Neutrophil (primary cell): Measurements from ENCODE around the gene MRGPRG.
"Not testable (repeated sequence)": the region's sequence is repeated elsewhere in the genome, so short reads cannot be mapped to it uniquely, and the experiment has no call there.

Source experiments
- H3K27ac ChIP-seq: fragments of 200-600 bp; sonication (generic); 2 replicates; pipeline ENCODE4 v1.5.1; 2016; ENCODE audit warnings: mild to moderate bottlenecking, moderate library complexity
- H3K27me3 ChIP-seq: fragments of 200-600 bp; sonication (generic); 2 replicates; pipeline ENCODE4 v1.6.0; 2016; ENCODE audit warnings: mild to moderate bottlenecking
- H3K36me3 ChIP-seq: fragments of 200-600 bp; sonication (generic); 2 replicates; pipeline ENCODE4 v1.5.1; 2017
- H3K4me1 ChIP-seq, 2 experiments: fragments of 200-600 bp in 1 of 2; sonication (generic) in 1 of 2; 1 replicate in 1 of 2; 2 replicates in 1 of 2; pipeline versions ENCODE4 v1.5.1 to v1.6.1; 2013 to 2016; ENCODE audit warnings: low read depth in 1 of 2, low read length in 1 of 2, mild to moderate bottlenecking in 1 of 2, moderate library complexity in 1 of 2; ENCODE audit not compliant: control insufficient read depth in 1 of 2, insufficient read depth in 1 of 2
- H3K4me3 ChIP-seq, 2 experiments: fragments of 200-600 bp in 1 of 2; sonication (generic) in 1 of 2; 1 replicate in 1 of 2; 2 replicates in 1 of 2; pipeline ENCODE4 v1.5.1; 2013 to 2016; ENCODE audit warnings: low read depth in 1 of 2, low read length in 1 of 2, mild to moderate bottlenecking in 1 of 2, moderate library complexity in 1 of 2
- H3K9me3 ChIP-seq: fragments of 200-600 bp; sonication (generic); 2 replicates; pipeline ENCODE4 v1.5.1; 2016
- TF ChIP-seq, protein P1 (sequence below): fragments of 200-600 bp; sonication (generic); IDR thresholded peaks from 2 replicates; pipeline ENCODE4 v1.5.1; 2016; ENCODE audit warnings: antibody characterized with exemption

Gene MRGPRG, protein sequence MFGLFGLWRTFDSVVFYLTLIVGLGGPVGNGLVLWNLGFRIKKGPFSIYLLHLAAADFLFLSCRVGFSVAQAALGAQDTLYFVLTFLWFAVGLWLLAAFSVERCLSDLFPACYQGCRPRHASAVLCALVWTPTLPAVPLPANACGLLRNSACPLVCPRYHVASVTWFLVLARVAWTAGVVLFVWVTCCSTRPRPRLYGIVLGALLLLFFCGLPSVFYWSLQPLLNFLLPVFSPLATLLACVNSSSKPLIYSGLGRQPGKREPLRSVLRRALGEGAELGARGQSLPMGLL

DNA sequence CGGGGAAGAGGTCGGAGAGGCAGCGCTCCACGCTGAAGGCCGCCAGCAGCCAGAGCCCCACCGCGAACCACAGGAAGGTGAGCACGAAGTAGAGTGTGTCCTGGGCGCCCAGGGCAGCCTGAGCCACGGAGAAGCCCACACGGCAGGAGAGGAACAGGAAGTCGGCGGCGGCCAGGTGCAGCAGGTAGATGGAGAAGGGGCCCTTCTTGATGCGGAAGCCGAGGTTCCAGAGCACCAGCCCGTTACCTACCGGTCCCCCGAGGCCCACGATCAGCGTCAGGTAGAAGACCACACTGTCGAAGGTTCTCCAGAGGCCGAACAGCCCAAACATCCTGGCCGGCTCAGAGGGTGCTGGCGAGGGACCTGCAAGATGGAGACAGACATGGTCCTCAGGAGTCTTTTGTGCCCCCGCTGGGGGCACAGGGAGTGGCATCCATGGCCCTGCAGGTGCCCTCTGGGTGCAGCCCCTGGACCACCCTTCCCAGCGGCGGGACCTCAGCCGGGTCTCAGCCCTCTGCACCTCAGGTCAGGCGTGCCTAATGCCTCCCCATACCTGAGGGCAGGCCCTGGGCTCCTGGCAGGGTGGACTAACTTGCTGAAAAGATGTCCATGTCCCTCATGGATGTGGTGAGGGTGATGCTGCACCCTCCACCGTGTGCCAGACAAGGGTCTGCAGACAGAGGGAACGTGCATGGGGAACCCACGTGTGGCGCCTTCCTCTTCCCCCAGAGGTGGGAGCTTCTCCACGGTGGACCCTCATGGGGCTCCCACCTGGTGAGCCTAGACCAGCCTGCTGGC lies at the start of gene MRGPRG:
MRGPRG (minus strand) TSS at position 331 of the 798 bp plus-strand sequence; CDS start at position 331, 0 bp downstream.
- Histone ChIP-seq H3K27ac (no peak within 1 kb of the TSS), H3K36me3 (no peaks in the 10 kb centered on the region), H3K27me3 (peaks cover 47% of the 10 kb centered on the region), H3K4me1 (no peaks in the 10 kb centered on the region), H3K9me3 (no peaks in the 10 kb centered on the region), H3K4me3 (no peak within 1 kb of the TSS)
- TF ChIP-seq, protein P1, sequence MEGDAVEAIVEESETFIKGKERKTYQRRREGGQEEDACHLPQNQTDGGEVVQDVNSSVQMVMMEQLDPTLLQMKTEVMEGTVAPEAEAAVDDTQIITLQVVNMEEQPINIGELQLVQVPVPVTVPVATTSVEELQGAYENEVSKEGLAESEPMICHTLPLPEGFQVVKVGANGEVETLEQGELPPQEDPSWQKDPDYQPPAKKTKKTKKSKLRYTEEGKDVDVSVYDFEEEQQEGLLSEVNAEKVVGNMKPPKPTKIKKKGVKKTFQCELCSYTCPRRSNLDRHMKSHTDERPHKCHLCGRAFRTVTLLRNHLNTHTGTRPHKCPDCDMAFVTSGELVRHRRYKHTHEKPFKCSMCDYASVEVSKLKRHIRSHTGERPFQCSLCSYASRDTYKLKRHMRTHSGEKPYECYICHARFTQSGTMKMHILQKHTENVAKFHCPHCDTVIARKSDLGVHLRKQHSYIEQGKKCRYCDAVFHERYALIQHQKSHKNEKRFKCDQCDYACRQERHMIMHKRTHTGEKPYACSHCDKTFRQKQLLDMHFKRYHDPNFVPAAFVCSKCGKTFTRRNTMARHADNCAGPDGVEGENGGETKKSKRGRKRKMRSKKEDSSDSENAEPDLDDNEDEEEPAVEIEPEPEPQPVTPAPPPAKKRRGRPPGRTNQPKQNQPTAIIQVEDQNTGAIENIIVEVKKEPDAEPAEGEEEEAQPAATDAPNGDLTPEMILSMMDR, result no peak

DNA sequence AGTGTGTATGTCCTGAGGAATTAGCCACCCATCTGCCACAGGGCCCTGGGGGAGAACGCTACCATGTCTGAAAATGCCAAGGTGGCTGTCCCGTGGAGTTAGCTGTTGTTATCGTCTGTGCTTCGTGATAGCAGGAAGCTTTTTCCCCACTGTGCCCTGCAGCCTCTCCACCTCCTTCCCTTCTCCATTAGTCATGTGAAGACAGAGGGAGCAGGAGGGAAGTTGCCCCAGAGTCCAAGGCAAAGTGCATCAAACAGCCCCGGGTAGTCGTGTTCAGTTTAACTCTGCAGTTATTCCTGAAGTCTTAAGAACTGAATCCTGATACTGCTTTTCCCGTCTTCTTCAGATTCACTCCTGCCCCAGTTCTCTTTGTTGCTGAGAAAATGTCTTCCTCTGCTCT lies 43.9 kb upstream of the MRGPRG start:
- H3K27me3 ChIP-seq, H3K4me1 ChIP-seq, H3K4me3 ChIP-seq: not testable (repeated sequence)

DNA sequence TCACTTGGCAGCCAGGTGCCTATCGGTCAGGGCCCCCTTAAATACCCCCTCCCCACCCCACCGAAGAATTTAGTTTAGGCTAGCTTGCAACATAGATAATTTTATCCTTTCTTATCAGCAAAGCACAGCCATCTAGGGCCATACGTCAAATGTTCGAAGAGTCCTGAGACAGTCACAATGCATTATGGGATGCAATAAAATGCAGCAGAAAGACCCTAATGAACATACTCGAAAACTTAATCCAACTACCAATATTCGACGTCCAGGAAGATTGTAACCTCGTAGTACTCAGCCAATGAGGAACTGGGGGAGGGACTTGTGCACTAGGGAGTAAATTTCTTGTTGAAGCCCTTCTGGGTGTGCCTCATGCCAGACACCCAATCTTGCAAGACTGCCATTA lies 43.2 kb upstream of the MRGPRG start:
- not testable (repeated sequence) for H3K27me3 ChIP-seq, H3K4me3 ChIP-seq, H3K36me3 ChIP-seq

More for the DNA sequence above, 43.9 kb upstream of the MRGPRG start:
- H3K9me3 ChIP-seq, H3K27ac ChIP-seq, H3K36me3 ChIP-seq: not testable (repeated sequence)

DNA sequence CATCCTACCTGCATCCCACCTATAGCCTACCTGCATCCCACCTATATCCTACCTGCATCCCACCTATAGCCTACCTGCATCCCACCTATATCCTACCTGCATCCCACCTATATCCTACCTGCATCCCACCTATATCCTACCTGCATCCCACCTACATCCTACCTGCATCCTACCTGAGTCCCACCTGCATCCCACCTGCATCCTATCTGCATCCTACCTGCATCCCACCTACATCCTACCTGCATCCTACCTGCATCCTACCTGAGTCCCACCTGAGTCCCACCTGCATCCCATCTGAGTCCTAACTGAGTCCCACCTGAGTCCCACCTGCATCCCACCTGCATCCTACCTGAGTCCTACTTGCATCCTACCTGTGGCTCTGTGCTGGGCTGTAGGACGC lies 38.9 kb upstream of the MRGPRG start:
- H3K36me3 ChIP-seq, H3K27ac ChIP-seq, H3K4me3 ChIP-seq, H3K4me1 ChIP-seq, H3K9me3 ChIP-seq, H3K27me3 ChIP-seq: not testable (repeated sequence)

More for the DNA sequence above, 43.2 kb upstream of the MRGPRG start:
- not testable (repeated sequence) for H3K4me1 ChIP-seq, H3K9me3 ChIP-seq, H3K27ac ChIP-seq

DNA sequence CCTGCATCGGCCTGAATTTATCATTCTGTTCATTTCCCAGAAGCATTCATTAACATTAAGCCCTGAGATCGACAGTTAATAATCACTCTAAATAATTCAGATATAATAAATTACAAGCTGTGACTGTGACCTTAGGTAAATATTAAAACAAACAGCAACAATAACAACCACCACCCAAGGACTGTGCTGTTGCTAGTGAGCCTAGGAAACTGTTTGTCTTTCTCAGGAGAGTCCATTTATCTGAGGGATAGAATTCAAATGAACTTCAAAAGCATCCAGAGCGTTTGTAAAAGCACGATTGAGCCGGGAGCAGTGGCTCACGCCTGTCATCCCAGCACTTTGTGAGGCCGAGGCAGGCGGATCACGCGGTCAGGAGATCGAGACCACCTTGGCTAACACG lies 36.6 kb upstream of the MRGPRG start:
- H3K9me3 ChIP-seq, H3K36me3 ChIP-seq, H3K4me1 ChIP-seq, H3K4me3 ChIP-seq, H3K27ac ChIP-seq, H3K27me3 ChIP-seq: not testable (repeated sequence)

DNA sequence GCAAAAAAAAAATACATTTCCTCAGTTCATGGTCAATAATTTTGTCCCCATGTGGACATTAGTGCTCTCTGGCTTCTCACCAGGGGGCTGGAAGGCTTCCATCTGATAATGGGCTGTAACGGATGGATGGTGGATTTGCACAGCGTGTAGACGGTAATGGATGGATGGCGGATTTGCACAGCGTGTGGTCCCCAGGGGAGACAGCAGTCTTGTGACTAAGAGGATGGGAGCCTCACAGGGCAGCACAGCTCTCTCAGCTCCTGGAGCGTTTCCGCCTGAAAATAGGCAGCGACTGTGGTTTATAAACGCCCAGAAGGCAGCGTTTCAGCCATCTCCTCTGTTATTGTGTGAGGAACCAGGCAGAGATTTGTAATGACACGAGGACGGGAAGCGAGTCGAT lies 36.2 kb upstream of the MRGPRG start:
- not testable (repeated sequence) for H3K4me1 ChIP-seq, H3K4me3 ChIP-seq, H3K36me3 ChIP-seq, H3K27me3 ChIP-seq, H3K9me3 ChIP-seq, H3K27ac ChIP-seq

DNA sequence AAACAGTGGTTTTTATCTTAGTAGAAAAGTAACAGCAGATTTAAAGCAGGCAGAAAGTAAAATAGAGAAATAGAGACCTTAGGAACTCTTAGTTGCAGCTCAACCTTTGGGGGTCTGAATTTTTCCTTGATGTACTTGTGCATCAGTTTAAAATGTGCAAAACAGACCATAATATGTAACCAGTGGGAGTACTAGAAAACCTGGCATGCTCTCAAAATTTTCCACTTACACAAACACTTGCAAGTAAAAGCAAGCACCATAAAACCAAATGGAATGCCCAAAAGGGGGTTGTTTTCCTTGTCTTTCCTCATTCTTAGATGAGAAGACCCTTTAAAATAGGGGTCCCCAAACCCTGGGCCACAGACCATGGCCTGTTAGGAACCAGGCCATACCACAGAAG lies 26.5 kb upstream of the MRGPRG start:
- Histone ChIP-seq H3K36me3 (no peaks in the 10 kb centered on the region), H3K27ac (no peak overlapping the region), H3K27me3 (no peaks in the 10 kb centered on the region), H3K4me3 (no peak overlapping the region), H3K4me1 (no peaks in the 10 kb centered on the region), H3K9me3 (no peaks in the 10 kb centered on the region)
- TF ChIP-seq, protein P1, result no peak

DNA sequence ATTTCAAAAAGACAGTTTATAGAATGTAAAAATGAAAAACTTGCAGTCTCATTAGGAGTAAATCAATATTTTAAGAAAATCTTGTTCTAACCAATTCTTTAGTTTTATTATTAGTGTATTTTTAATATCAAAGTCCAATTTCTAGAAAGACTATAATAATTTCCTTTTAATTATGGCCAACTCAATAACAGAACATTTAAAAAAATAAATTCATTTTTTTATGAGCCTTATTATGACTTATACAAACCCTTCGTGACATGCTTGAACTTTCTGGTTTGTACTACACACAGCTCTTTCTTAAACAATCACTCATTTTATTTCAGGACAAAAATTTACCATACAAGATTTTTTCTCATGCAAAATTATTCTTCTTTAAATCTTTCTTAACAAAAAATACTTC lies 25.3 kb upstream of the MRGPRG start:
- H3K27me3 ChIP-seq, result no peaks in the 10 kb centered on the region
- no peaks in the 10 kb centered on the region for H3K9me3 ChIP-seq
- TF ChIP-seq, protein P1, result no peak
- H3K4me3 ChIP-seq, result no peak overlapping the region
- H3K4me1 ChIP-seq, result no peaks in the 10 kb centered on the region
- H3K27ac ChIP-seq, result no peak overlapping the region
- no peaks in the 10 kb centered on the region for H3K36me3 ChIP-seq
